SH-SY5Y (cell line): ENCODE results near the gene ZNF185.
A peak's percentile ranks its signal among the peaks of the same experiment; 100 is the strongest.

Source experiments
- GATA2 ChIP-seq: IDR thresholded peaks from 2 replicates; pipeline ENCODE4 v1.6.1; 2011; ENCODE audit warnings: mild to moderate bottlenecking, low read depth, low read length
- GATA3 ChIP-seq: IDR thresholded peaks from 2 replicates; pipeline ENCODE4 v1.6.1; 2011; ENCODE audit warnings: low read depth, mild to moderate bottlenecking, low read length, moderate library complexity

ZNF185 gene

DNA sequence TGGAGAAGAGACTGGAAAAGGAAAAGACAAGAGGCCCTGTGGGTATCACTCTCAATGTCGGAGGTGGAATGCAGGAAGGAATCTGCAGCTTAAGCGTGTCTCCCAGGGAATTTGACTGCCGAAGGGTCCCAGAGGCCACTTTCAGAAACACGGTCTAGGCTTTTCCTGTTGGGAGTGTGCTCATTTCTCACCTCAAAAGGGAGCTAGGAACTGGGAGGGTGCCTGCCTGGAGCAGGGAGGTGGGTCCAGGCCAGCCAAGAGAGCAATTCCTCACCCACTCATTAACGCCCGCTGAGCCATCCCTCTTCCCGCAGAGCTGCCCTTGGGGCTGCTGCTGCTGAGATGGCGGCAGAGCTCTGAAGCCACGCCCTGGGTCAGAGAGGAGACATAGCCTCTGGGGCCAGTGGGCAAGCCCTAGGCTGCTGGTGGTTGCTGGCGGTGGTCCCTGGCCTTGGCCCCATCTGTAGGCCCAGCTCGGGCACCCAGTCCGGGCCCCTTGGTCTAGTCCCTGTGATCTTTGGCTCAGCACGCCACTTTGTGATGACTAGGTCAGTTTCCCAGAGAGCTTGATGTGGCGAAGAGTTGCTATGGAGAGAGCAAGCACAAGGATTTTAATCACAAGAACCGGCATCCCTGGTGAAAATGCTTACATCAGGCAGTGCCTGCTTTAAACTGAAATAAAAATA, 4.1 kb downstream of the ZNF185 start:
- TF ChIP-seq GATA2 (no peak), GATA3 (no peak)

DNA sequence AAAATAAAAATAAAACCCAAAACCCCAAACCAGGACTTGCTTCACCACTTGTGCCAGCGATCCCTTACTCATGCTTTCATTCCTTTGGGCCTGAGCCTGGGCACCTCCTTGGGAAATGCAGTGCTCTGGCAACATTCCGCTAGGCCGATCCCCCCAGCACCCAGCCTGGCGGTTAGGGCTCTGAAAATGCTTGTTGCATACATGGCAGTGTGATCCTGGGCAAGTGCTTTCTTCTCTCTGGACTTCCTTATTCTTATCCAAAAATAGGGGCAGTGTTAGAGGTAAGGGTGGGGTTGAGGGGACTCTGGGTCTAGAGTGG, 4.6 kb downstream of the ZNF185 start:
- TF ChIP-seq GATA2 (no peak), GATA3 (no peak)

DNA sequence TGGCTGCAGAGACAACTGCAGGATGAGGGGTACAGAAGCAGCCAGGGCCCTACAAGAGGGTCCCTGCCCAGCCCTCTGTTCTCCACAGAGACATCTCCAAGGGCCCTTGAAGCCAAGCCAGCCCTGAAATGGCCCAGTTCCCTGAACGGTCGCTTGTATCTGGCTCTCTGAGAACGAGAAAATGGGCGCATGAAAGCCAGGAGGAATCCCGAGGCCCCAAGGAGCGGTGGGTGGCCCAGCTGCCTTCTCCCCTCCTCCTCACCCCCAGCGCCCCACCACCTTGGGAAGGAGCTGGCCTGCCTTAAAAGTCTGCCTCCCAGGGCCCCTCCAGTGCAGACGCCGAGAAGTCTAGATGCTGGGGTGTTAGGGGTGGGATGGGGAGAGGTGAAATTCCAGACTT, 5.7 kb downstream of the ZNF185 start:
- TF ChIP-seq GATA2 (no peak), GATA3 (no peak)

DNA sequence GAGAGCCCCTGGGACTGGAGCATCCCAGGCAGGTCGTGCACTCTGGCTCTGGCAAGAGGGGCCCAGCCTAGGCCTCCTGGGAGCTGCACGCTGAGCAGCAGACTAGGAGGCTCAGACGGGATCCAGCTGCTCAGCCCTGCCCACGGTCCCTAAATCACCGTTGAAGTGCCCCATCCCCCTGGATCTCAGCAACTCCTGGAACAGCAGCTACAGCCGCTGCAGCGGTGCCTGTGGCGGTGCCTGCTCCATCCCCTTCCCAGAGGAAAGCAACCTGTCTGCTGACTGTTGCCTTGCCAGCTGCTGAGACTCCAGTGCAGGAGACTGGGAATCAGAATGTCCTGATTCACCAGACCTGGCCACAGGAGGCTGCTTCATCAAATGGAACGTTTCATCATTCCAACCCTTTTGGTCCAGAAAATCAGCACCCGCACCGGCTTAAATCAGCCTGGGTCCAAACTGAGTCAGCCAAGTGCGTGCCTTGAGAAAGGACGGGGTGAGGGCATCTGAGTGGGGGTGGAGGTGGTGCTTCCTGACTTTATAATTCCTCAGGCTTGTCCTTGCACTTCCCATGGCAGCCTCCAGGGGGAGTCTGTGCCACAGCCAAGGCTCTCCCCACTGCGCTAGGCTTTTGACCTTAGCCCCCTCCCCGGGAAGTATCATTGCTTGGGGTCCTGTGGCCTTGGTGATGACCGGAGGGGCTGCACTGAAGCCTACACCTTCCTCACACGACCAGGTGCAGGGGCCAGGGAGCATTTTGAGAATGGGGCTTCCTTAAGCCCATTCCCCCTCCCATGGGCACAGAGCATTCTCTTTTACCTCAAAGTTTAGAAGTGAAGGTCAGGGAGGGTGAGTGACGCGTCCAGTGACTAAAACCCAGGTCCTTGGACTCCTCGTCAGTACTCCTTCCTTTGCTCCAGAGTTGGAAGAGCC, 6.5 kb downstream of the ZNF185 start:
- TF ChIP-seq GATA3 (no peak), GATA2 (no peak)

DNA sequence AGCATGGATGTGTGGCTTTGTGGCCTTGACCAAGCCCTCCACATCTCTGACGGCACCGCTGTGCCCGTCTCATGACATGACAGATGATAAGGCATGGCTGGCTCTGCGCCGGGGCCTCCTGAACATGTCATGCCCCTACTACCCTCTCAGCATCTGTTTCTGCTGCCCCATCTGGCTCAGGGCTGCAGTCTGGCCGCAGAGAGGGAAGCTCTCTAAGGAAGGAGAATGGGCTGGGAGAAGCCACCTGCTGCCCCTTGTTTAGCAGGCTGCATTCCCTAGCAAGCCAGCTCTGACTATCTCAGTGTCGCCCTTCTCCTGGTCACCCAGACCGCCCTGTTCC, 7.2 kb downstream of the ZNF185 start:
- no peak for TF ChIP-seq GATA3
- TF ChIP-seq GATA2, result no peak

DNA sequence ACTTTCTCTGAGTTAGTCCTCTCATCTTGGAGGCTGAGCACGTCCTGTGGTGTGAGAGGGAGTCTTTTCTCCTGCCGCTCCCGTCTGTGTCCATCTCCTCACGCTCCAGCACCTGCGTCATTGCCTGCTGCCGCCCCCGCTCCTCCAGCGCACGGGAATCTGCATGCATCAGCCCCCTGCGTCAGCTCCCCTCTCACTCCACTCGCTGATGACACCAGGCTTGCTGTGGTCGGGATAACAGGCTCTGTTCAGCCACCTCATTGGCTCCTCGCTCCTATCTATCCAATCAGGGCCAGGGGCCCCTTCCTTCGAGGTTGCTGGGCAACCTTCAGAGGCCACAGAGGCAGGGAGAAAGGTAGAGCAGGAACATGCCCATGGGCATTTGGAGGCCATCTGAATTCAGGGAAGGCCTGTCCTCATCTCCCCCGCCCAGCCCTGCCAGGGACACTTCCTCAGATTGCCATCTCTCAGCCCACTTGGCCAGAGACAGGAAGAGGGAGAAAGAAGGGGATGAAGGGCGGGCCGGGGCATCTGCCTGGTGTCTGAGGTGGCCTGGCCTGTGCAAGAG, 9.3 kb downstream of the ZNF185 start:
- no peak for TF ChIP-seq GATA3
- TF ChIP-seq GATA2, result peak; percentile 64

DNA sequence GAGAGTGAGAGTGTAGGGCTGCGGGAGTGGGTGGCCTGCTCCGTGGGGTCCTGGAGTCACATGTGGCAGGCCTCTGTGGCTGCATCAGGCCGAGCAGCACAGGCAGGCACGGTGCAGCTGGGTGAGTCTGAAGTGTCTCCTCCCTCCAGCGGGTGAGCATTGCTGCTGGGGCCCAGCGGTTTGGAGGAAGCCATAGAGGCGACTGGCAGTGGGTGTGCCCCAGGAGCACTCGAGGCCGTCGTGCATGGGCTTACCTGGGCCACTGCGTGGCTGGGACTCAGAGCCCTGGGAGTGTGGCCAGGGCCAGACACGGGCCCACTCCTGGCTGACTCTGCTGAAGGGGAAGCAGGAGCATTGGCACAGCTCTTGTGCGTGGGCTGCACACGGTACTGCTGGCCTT, 10.6 kb downstream of the ZNF185 start:
- no peak for TF ChIP-seq GATA2
- no peak for TF ChIP-seq GATA3

DNA sequence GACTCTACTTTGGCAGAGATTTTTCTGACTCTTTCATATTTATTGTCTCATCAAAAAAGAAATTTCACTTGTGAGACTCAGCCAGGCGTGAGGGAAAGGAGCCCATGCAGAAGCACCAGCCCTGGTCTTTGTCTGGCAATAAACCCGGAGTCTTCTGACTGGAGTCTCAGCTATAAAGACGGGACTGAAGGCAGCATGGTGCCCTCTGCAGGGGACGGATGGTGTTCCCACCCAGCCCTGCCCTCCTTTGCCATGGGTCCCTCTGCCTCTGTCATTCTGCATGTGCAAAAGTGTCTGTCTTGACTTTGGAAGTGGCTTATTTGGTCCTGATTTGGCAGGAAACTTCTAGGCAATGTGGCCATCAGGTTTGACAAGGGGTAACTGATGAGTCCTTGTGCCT, 14.2 kb downstream of the ZNF185 start:
- TF ChIP-seq GATA3 (no peak), GATA2 (no peak)

DNA sequence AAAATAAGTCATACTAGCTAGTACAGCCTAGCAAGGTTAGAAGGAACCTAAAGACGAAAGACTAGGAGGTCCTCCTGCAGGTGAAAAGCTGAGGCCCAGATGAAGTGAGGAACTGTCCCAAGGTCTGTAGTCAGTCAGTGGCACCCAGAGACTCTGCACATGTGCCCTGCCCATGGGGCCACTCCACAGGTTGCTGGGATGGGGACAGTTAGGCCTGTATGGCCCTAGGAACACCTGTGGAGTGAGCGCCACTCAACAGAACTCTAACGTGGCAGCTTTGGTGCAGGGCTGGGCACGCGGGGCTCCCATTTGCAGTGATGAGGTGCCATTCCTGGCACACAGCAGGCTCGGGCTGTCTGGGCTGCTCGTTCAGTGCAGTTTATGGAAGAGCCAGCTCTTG, 14.8 kb downstream of the ZNF185 start:
- no peak for TF ChIP-seq GATA2
- TF ChIP-seq GATA3, result no peak

DNA sequence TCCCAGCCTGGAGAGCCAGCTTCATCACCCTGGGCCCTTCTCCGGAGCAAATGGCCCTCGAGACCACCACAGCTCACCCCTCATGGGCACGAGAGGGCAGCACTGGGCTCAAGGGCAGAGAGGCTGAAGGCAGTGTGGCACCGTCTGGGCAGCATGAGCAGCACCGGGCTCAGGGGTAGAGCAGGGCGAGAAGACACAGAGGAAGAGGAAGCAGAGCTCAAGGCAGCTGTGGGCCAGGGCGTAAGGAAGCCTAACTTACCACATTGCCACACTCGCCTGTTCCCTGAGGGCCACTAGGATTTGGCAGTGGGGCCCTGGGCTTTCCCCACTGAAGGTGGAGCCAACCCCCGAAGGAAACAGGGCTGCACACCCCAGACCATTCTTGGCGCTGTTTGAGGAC, 15.5 kb downstream of the ZNF185 start:
- TF ChIP-seq GATA2, result no peak
- no peak for TF ChIP-seq GATA3

DNA sequence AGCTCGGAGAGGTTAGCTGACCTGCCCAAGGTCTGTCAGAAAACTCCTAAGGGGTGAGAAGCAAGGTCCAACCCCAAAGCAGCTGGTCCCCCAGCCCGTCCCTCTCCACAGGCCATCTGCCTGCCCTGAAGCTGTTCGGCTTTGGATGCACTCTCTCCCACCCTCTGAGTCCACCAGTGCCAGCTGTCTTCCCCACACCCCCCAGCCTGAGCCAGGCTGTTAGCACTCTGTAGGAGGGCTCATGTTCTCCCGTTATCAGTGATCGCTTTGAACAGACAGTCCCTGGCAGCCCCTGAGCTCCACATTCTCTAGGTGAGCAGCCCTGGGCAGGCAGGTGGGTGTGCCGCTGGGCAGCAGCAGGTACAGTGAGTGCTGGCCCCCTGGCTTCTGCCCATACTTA, 16.0 kb downstream of the ZNF185 start:
- TF ChIP-seq GATA2 (0 out of 2 replicates have a peak, but pooled peaks have one; percentile 24), GATA3 (no peak)

DNA sequence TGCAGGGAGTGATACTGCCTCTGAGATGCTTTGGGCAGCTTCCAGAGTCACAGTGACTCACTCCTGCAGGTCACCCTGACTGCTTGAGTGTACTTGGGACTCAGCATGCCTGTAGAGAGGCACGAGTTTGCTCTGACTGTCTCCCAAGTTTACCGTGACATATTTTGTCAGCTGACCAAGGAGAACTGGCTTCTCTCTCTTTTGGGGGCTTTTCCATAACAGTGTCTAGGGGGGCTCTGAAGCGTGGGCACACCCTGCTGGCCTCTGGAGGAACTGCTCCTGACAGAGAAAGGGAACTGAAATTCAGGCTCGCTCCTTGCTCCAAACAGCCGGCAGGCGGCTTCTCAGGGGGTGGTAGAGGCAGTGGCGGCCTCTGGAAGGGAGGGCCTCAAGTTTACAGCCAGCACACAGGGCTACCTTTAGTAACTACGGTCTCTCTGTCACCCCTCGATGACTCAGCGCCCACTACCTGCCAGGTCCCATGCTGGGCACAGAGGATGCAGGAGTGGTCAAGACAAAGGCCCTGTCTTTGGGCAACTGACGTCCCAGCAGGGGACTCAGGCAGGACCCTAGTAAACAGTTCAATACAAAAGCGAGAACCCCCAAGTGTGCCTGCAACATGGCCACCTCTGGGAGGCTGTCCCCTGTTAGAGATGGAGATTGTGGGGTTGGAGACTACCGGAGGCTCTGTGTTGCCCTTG, 17.8 kb downstream of the ZNF185 start:
- TF ChIP-seq GATA3 (no peak), GATA2 (no peak)

DNA sequence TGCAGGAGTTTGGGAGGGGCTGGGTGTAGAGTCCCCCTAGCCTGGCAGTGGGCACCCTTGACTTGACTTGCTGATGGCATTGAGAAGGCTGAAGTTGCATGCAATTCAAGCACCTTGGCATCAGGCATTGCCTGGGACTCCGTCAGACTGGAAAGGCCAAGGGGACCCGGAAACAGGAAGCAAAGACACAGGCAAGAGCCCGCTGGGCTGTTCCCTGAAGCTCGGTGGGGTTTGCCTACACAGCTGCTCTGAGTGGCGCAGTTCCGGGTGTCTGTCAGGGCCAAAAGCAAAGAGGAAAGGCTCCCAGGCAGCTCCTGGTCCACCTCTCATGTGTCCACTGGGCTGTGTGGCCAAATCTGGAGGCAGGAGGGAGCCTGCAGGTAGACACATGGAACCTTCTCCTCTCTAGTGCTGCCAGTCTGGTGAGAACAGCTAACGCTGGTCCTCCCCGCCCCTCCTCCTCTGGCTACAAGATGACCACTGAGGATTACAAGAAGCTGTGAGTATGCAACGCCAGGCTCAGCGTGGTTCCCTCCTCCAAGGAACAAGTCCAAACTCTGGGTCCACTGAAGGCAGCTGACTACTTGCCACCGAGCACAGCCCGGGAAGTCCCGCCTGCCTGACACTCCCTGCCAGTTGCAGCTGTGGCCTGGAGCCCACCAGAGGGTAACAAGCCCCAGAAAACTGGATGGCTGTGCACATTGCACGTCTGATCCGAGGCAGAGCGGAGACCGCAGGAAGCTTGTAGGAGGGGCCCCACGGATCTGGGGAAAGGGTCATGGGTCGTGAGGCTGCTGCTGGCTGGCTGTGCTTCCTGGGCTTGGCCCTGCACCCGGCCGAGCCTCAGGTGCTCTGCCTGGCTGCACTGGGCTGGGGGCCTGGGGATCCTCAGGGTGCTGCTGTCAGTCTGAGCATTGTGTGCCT, 20.1 kb downstream of the ZNF185 start:
- TF ChIP-seq GATA3 (no peak), GATA2 (no peak)
